GM23338 (cell line): ENCODE results near the gene ERLEC1. TPM values are rescaled to one million over a fixed set of nuclear protein-coding genes. Genes with fewer than 3 reads are reported as not detected.

Experiments used
- ATAC-seq: fragments of 200-7000 bp; cut with Tn5 transposase; 3 replicates; pipeline ENCODE4 v1.9.1; 2020
- DNase-seq: peaks from one replicate; pipeline ENCODE4 v3.0.0-alpha.2; 2015; ENCODE audit warnings: low spot score
- H2AFZ ChIP-seq: fragments of 200-600 bp; sonication (generic); 2 replicates; pipeline ENCODE4 v1.8.0; 2016; ENCODE audit warnings: antibody characterized with exemption, mild to moderate bottlenecking, moderate library complexity
- H3F3A ChIP-seq: fragments of 200-600 bp; sonication (generic); replicated peaks from 2 replicates; pipeline ENCODE4 v1.8.0; 2017; ENCODE audit warnings: antibody characterized with exemption, mixed run types, low read depth
- H3K27ac ChIP-seq: fragments of 200-600 bp; sonication (generic); 2 replicates; pipeline ENCODE4 v1.6.1; 2016; ENCODE audit warnings: low read depth
- H3K27me3 ChIP-seq: fragments of 200-600 bp; sonication (generic); 2 replicates; pipeline ENCODE4 v1.8.0; 2016; ENCODE audit warnings: mild to moderate bottlenecking, mixed run types, moderate library complexity; ENCODE audit not compliant: insufficient read depth
- H3K36me3 ChIP-seq: fragments of 200-600 bp; sonication (generic); 2 replicates; pipeline ENCODE4 v1.8.0; 2016; ENCODE audit warnings: mild to moderate bottlenecking; ENCODE audit not compliant: insufficient read depth
- H3K4me1 ChIP-seq: fragments of 200-600 bp; sonication (generic); 2 replicates; pipeline ENCODE4 v1.8.0; 2016; ENCODE audit warnings: mild to moderate bottlenecking, moderate library complexity; ENCODE audit not compliant: insufficient read depth
- H3K4me2 ChIP-seq: fragments of 200-600 bp; sonication (generic); 2 replicates; pipeline ENCODE4 v1.7.1; 2017; ENCODE audit warnings: mixed run types
- H3K4me3 ChIP-seq: fragments of 200-600 bp; sonication (generic); 2 replicates; pipeline ENCODE4 v1.6.1; 2016; ENCODE audit warnings: mixed run types
- H3K79me2 ChIP-seq: fragments of 200-600 bp; sonication (generic); replicated peaks from 2 replicates; pipeline ENCODE4 v1.8.0; 2017; ENCODE audit warnings: mild to moderate bottlenecking; ENCODE audit not compliant: insufficient read depth
- H3K9me2 ChIP-seq: fragments of 200-600 bp; sonication (generic); 2 replicates; pipeline ENCODE4 v1.8.0; 2017; ENCODE audit not compliant: insufficient read depth
- H4K20me1 ChIP-seq: fragments of 200-600 bp; sonication (generic); replicated peaks from 2 replicates; pipeline ENCODE4 v1.8.0; 2017; ENCODE audit warnings: mild to moderate bottlenecking; ENCODE audit not compliant: insufficient read depth
- H3K27ac Mint-ChIP-seq: 2 replicates; pipeline ENCODE4 v1.8.0; 2020; ENCODE audit warnings: inconsistent platforms, mild to moderate bottlenecking, moderate library complexity, mixed read lengths
- H3K27me3 Mint-ChIP-seq: 3 replicates; pipeline ENCODE4 v1.8.0; 2022; ENCODE audit warnings: low read depth, mild to moderate bottlenecking, moderate library complexity, mixed read lengths, inconsistent platforms; ENCODE audit not compliant: insufficient read depth, poor library complexity
- H3K36me3 Mint-ChIP-seq: 3 replicates; pipeline ENCODE4 v1.8.0; 2021; ENCODE audit warnings: low read depth, mild to moderate bottlenecking, inconsistent platforms, moderate library complexity, mixed read lengths
- H3K4me1 Mint-ChIP-seq: 3 replicates; pipeline ENCODE4 v1.8.0; 2020; ENCODE audit warnings: mild to moderate bottlenecking, inconsistent platforms, mixed read lengths
- H3K4me3 Mint-ChIP-seq: 3 replicates; pipeline ENCODE4 v1.8.0; 2021; ENCODE audit warnings: moderate library complexity, mild to moderate bottlenecking, inconsistent platforms, mixed read lengths
- H3K9me3 Mint-ChIP-seq: 3 replicates; pipeline ENCODE4 v1.8.0; 2020; ENCODE audit warnings: moderate library complexity, mild to moderate bottlenecking, inconsistent platforms, mixed read lengths
- CREB1 ChIP-seq: fragments of 250-450 bp; sonication (Bioruptor Pico); IDR thresholded peaks from 2 replicates; pipeline ENCODE4 v1.5.0; 2020; ENCODE audit warnings: low read depth, mild to moderate bottlenecking, moderate library complexity
- EZH2 ChIP-seq: fragments of 200-600 bp; sonication (generic); IDR thresholded peaks from one replicate; pipeline ENCODE4 v1.8.0; 2017; ENCODE audit warnings: antibody characterized with exemption, mild to moderate bottlenecking, low read depth; ENCODE audit not compliant: unreplicated experiment
- EZH2phosphoT487 ChIP-seq: fragments of 200-600 bp; sonication (generic); IDR thresholded peaks from one replicate; pipeline ENCODE4 v1.8.1; 2018; ENCODE audit warnings: antibody characterized with exemption; ENCODE audit not compliant: unreplicated experiment
- JUNB ChIP-seq: IDR thresholded peaks from one replicate; pipeline ENCODE4 v1.6.1; 2016; ENCODE audit warnings: antibody characterized with exemption; ENCODE audit not compliant: unreplicated experiment
- NANOG ChIP-seq: IDR thresholded peaks from 2 replicates; pipeline ENCODE4 v1.6.1; 2016; ENCODE audit warnings: antibody characterized with exemption, borderline replicate concordance
- POLR2AphosphoS5 ChIP-seq: IDR thresholded peaks from 2 replicates; pipeline ENCODE4 v1.6.1; 2016; ENCODE audit warnings: antibody characterized with exemption, low read depth
- ZNF114 ChIP-seq: fragments of 250-450 bp; sonication (Bioruptor Pico); IDR thresholded peaks from 2 replicates; pipeline ENCODE4 v1.5.0; 2020; ENCODE audit warnings: mild to moderate bottlenecking, moderate library complexity
- ZNF331 ChIP-seq: fragments of 250-450 bp; sonication (Bioruptor Pico); IDR thresholded peaks from 2 replicates; pipeline ENCODE4 v1.5.0; 2020; ENCODE audit warnings: low read depth, mild to moderate bottlenecking, moderate library complexity
- ZNF462 ChIP-seq: fragments of 250-450 bp; sonication (Bioruptor Pico); IDR thresholded peaks from 2 replicates; pipeline ENCODE4 v1.5.0; 2020; ENCODE audit warnings: mild to moderate bottlenecking, moderate library complexity
- polyA plus RNA-seq: library from polyadenylated mRNA; unstranded; fragments of >200 nt; fragmentation: Nextera tagmentation; extraction: Ambion mirVana; gene quantifications from 2 replicates; pipeline ENCODE4 v1.2.1, GENCODE V29; 2016
- total RNA-seq: library from RNA; depleted of rRNA; stranded (reverse); fragments of >200 nt; shearing (Covaris generic); gene quantifications from 2 replicates; pipeline ENCODE4 v1.2.3, GENCODE V29; 2014
- TF ChIP-seq, protein P1 (sequence below): IDR thresholded peaks from 2 replicates; pipeline ENCODE4 v1.6.1; 2016; ENCODE audit warnings: antibody characterized with exemption

Gene ERLEC1
- total and polyA plus RNA-seq, 2 experiments from 2014 or later: 35.0 to 41.2 TPM

DNA sequence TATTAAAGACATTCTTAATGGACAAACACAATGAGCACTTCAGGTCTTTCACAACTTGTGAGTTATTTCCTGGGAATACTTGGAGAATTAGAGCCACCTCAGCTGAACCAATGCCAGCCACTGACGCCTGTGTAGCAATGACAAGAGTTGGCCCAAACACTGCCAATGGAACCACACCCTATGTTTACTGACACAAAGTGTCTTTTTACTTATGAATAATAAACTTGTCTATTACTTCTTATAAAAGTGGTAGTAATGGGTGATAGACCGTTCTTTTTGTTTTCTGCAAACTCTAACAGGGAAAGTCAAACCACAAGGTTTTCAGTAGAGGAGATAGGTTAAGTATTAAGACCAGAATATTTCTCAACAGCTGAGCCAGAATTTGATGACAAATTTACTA lies 31.7 kb upstream of the ERLEC1 start (continued):
- TF ChIP-seq ZNF462 (no peak), EZH2 (no peak), EZH2phosphoT487 (no peak)

GRCh38 chr2:53756644-53757043 lies 30.2 kb upstream of the ERLEC1 start:
- Histone ChIP-seq H3K27ac (no peak overlapping the region), H3F3A (no peaks in the 10 kb centered on the region), H3K4me2 (no peak overlapping the region), H3K9me2 (no peaks in the 10 kb centered on the region), H3K79me2 (no peaks in the 10 kb centered on the region), H2AFZ (no peak overlapping the region), H3K27me3 (no peaks in the 10 kb centered on the region), H4K20me1 (no peaks in the 10 kb centered on the region), H3K36me3 (0 out of 2 replicates have a peak, but pooled peaks cover 3% of the 10 kb centered on the region), H3K4me1 (no peaks in the 10 kb centered on the region), H3K4me3 (no peak overlapping the region)
- Mint-ChIP-seq H3K4me3 (no peak overlapping the region), H3K4me1 (0 out of 3 replicates have a peak, but pooled peaks cover 5% of the 10 kb centered on the region), H3K27me3 (no peaks in the 10 kb centered on the region), H3K36me3 (peaks cover 20% of the 10 kb centered on the region), H3K9me3 (no peaks in the 10 kb centered on the region), H3K27ac (no peak overlapping the region)
- no peak for ATAC-seq
- no peak for DNase-seq
- TF ChIP-seq CREB1 (no peak), JUNB (no peak), EZH2 (no peak), NANOG (no peak), ZNF331 (CRISPR knock-in tag) (no peak), ZNF462 (no peak), POLR2AphosphoS5 (no peak), ZNF114 (CRISPR knock-in tag) (no peak)
- TF ChIP-seq, protein P1, sequence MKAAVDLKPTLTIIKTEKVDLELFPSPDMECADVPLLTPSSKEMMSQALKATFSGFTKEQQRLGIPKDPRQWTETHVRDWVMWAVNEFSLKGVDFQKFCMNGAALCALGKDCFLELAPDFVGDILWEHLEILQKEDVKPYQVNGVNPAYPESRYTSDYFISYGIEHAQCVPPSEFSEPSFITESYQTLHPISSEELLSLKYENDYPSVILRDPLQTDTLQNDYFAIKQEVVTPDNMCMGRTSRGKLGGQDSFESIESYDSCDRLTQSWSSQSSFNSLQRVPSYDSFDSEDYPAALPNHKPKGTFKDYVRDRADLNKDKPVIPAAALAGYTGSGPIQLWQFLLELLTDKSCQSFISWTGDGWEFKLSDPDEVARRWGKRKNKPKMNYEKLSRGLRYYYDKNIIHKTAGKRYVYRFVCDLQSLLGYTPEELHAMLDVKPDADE: no peak
